ENCODE results near the gene PLD2.

PLD2 gene

GRCh38 chr17:4806777-4807604, at the start of gene PLD2:
TSS of gene PLD2 (plus strand) at chr17:4807152. CDS start at chr17:4807773, 621 bp downstream.
- DNase-seq = peak; percentile 95

GRCh38 chr17:4759776-4760236, 47.1 kb upstream of the PLD2 start:
- DNase-seq = no peak

- DNase-seq = no peak
Measured at GRCh38 chr17:4764595-4764994, 42.4 kb upstream of the PLD2 start.

- DNase-seq = no peak
Measured at GRCh38 chr17:4766201-4766600, 40.8 kb upstream of the PLD2 start.

GRCh38 chr17:4766723-4767122, 40.2 kb upstream of the PLD2 start:
- no peak for DNase-seq

GRCh38 chr17:4768298-4768697, 38.7 kb upstream of the PLD2 start:
- no peak for DNase-seq

GRCh38 chr17:4769628-4770027, 37.3 kb upstream of the PLD2 start:
- no peak for DNase-seq

- no peak for DNase-seq
Measured at GRCh38 chr17:4771519-4772234, 35.3 kb upstream of the PLD2 start, which contains the start of gene TM4SF5. TSS of gene TM4SF5 (plus strand) at chr17:4771886. CDS start at chr17:4771923, 37 bp downstream.

- no peak for DNase-seq
Measured at GRCh38 chr17:4772235-4772613, 34.7 kb upstream of the PLD2 start.

GRCh38 chr17:4777969-4778760, 28.8 kb upstream of the PLD2 start:
- no peak for DNase-seq

GRCh38 chr17:4780325-4780955, 26.5 kb upstream of the PLD2 start:
- DNase-seq = no peak

- no peak for DNase-seq
Measured at GRCh38 chr17:4782652-4783051, 24.3 kb upstream of the PLD2 start.

GRCh38 chr17:4785311-4786105, 21.4 kb upstream of the PLD2 start:
- no peak for DNase-seq

GRCh38 chr17:4786106-4786511, 20.8 kb upstream of the PLD2 start, which contains the start of gene VMO1:
TSS of gene VMO1 (minus strand) at chr17:4786364. CDS start at chr17:4786352, 12 bp downstream.
- no peak for DNase-seq

- DNase-seq = no peak
Measured at GRCh38 chr17:4786516-4786915, 20.4 kb upstream of the PLD2 start.

GRCh38 chr17:4788159-4788806, 18.7 kb upstream of the PLD2 start:
- no peak for DNase-seq

- no peak for DNase-seq
Measured at GRCh38 chr17:4788807-4789700, 17.9 kb upstream of the PLD2 start, which contains the start of gene GLTPD2. TSS of gene GLTPD2 (plus strand) at chr17:4788964. CDS start at chr17:4789012, 48 bp downstream.

GRCh38 chr17:4789701-4789950, 17.3 kb upstream of the PLD2 start:
- no peak for DNase-seq

- peak; percentile 93 for DNase-seq
Measured at GRCh38 chr17:4789951-4790704, 16.8 kb upstream of the PLD2 start.

- DNase-seq = no peak
Measured at GRCh38 chr17:4790705-4791088, 16.3 kb upstream of the PLD2 start.

Data from activated effector memory CD4-positive, alpha-beta T cell treated with anti-CD3 and anti-CD28 coated beads, Interleukin-2, amount 50 U/mL, for 16 hours (primary cell).